GM12878 (cell line): Measurements from ENCODE around the gene IGF1R. TPM values are rescaled to one million over a fixed set of nuclear protein-coding genes. Genes with fewer than 3 reads are reported as not detected.

Experiments
- ATAC-seq: fragments of 200-7000 bp; cut with Tn5 transposase; 3 replicates; pipeline ENCODE4 v1.9.1; 2020; ENCODE audit warnings: mild to moderate bottlenecking, moderate library complexity
- BruUV-seq: library from RNA; stranded (reverse); fragments of 400-500 nt; replicated peaks from 2 replicates; lab custom pipeline; 2021; lab: Mats Ljungman, UMichigan
- CTCF ChIA-PET: fragments of 300-600 bp; sonication (Branson Sonifier 250); formaldehyde crosslinking; extraction: SDS; loops from one replicate; lab custom pipeline; 2021; ENCODE audit warnings: inconsistent platforms; lab: Yijun Ruan, JAX
- POLR2A ChIA-PET: fragments of 350-600 bp; formaldehyde crosslinking; extraction: SDS; loops from one replicate; lab custom pipeline; 2021; ENCODE audit warnings: inconsistent platforms; lab: Charles Lee
- RAD21 ChIA-PET: fragments of 300-600 bp; sonication (Branson Sonifier 250); formaldehyde crosslinking; loops from one replicate; lab custom pipeline; 2023; ENCODE audit warnings: antibody characterized with exemption; ENCODE audit not compliant: unreplicated experiment; lab: Charles Lee
- SMC1A ChIA-PET: fragments of 300-600 bp; sonication (Branson Sonifier 250); formaldehyde crosslinking; loops from one replicate; lab custom pipeline; 2023; ENCODE audit not compliant: unreplicated experiment, uncharacterized antibody; lab: Charles Lee
- DNase-seq: peaks from one replicate; pipeline ENCODE4 v3.0.0-alpha.2; 2011; ENCODE audit warnings: low read depth, low spot score
- FAIRE-seq: peaks from 3 replicates; lab custom pipeline; 2011; peaks lifted over from hg19 to GRCh38; lab: Jason Lieb, UNC
- H2AFZ ChIP-seq: 2 replicates; pipeline ENCODE4 v1.6.0; 2011; ENCODE audit warnings: low read depth, low read length, control low read depth; ENCODE audit not compliant: control insufficient read depth
- H3K27ac ChIP-seq: 2 replicates; pipeline ENCODE4 v1.5.1; 2011; ENCODE audit warnings: control low read depth; ENCODE audit not compliant: control insufficient read depth, insufficient read depth
- H3K27me3 ChIP-seq, 2 experiments: replicated peaks in 1 of 2; 2 replicates each; pipeline versions ENCODE4 v1.6.0 to v1.6.1; 2011; ENCODE audit warnings: low read length in 1 of 2; ENCODE audit not compliant: control insufficient read depth in 2 of 2, insufficient read depth in 2 of 2
- H3K36me3 ChIP-seq, 2 experiments: 2 replicates each; pipeline ENCODE4 v1.5.1; 2011; ENCODE audit warnings: low read length in 1 of 2; ENCODE audit not compliant: control insufficient read depth in 2 of 2, insufficient read depth in 2 of 2
- H3K4me1 ChIP-seq: 2 replicates; pipeline ENCODE4 v1.6.1; 2011; ENCODE audit warnings: mild to moderate bottlenecking, low read length, moderate library complexity, mixed read lengths; ENCODE audit not compliant: control insufficient read depth, insufficient read depth
- H3K4me2 ChIP-seq: 2 replicates; pipeline ENCODE4 v1.6.0; 2011; ENCODE audit warnings: control low read depth; ENCODE audit not compliant: control insufficient read depth, insufficient read depth
- H3K4me3 ChIP-seq: fragments of 200-600 bp; sonication (generic); 2 replicates; pipeline ENCODE4 v1.5.1; 2016
- H3K79me2 ChIP-seq: 2 replicates; pipeline ENCODE4 v1.6.0; 2011; ENCODE audit warnings: low read length; ENCODE audit not compliant: control insufficient read depth, insufficient read depth
- H3K9ac ChIP-seq: 2 replicates; pipeline ENCODE4 v1.8.0; 2011; ENCODE audit warnings: low read length, control low read depth, mixed read lengths; ENCODE audit not compliant: control insufficient read depth, insufficient read depth
- H3K9me3 ChIP-seq: replicated peaks from 3 replicates; pipeline ENCODE4 v1.5.1; 2011; ENCODE audit warnings: mild to moderate bottlenecking, low read length; ENCODE audit not compliant: control insufficient read depth, insufficient read depth
- H4K20me1 ChIP-seq: 2 replicates; pipeline ENCODE4 v1.6.0; 2011; ENCODE audit not compliant: control insufficient read depth, insufficient read depth
- BACH1 ChIP-seq: fragments of 450-650 bp; IDR thresholded peaks from 2 replicates; pipeline ENCODE4 v1.6.1; 2017; ENCODE audit warnings: mild to moderate bottlenecking, borderline replicate concordance
- CBFB ChIP-seq: IDR thresholded peaks from 2 replicates; pipeline ENCODE4 v1.6.1; 2016; ENCODE audit warnings: antibody characterized with exemption, low read depth
- CHD4 ChIP-seq: fragments of 200-600 bp; sonication (generic); IDR thresholded peaks from 2 replicates; pipeline ENCODE4 v1.6.1; 2016; ENCODE audit warnings: mild to moderate bottlenecking
- DPF2 ChIP-seq: fragments of 450-650 bp; IDR thresholded peaks from 2 replicates; pipeline ENCODE4 v1.6.1; 2017; ENCODE audit warnings: mild to moderate bottlenecking
- KAT2A ChIP-seq: conservative IDR thresholded peaks from 2 replicates; pipeline ENCODE4 v1.6.1; 2011; ENCODE audit warnings: low read depth, low read length; ENCODE audit not compliant: control insufficient read depth
- POLR2A ChIP-seq: IDR thresholded peaks from 2 replicates; pipeline ENCODE4 v1.6.1; 2011; ENCODE audit warnings: low read depth, mild to moderate bottlenecking, low read length
- RFX5 ChIP-seq: IDR thresholded peaks from 2 replicates; pipeline ENCODE4 v1.6.1; 2011; ENCODE audit warnings: low read depth, low read length, improper control_type of control experiment
- RUNX3 ChIP-seq: IDR thresholded peaks from 2 replicates; pipeline ENCODE4 v1.6.1; 2012; ENCODE audit warnings: low read length, inconsistent platforms
- SMAD1 ChIP-seq: fragments of 450-650 bp; IDR thresholded peaks from 2 replicates; pipeline ENCODE4 v1.6.1; 2018; ENCODE audit warnings: mild to moderate bottlenecking, low read depth; ENCODE audit not compliant: partially characterized antibody
- SREBF2 ChIP-seq: IDR thresholded peaks from 2 replicates; pipeline ENCODE4 v1.6.1; 2012; ENCODE audit warnings: mild to moderate bottlenecking, low read length
- STAT1 ChIP-seq: fragments of 450-650 bp; conservative IDR thresholded peaks from 2 replicates; pipeline ENCODE4 v1.6.1; 2014; ENCODE audit warnings: antibody characterized with exemption, mild to moderate bottlenecking
- STAT3 ChIP-seq: IDR thresholded peaks from 2 replicates; pipeline ENCODE4 v1.6.1; 2011; ENCODE audit warnings: low read depth, low read length, improper control_type of control experiment
- ZNF207 ChIP-seq: fragments of 450-650 bp; IDR thresholded peaks from 2 replicates; pipeline ENCODE4 v1.6.1; 2014; ENCODE audit warnings: antibody characterized with exemption, mild to moderate bottlenecking, borderline replicate concordance
- ZNF274 ChIP-seq: IDR thresholded peaks from one replicate; pipeline ENCODE4 v1.8.0; 2011; ENCODE audit not compliant: insufficient read length, insufficient read depth
- ZNF622 ChIP-seq: fragments of 450-650 bp; IDR thresholded peaks from 2 replicates; pipeline ENCODE4 v1.6.1; 2017; ENCODE audit warnings: mild to moderate bottlenecking, inconsistent platforms
- WGBS: methylation state at CpG from one replicate; pipeline ENCODE4 v1.1.6; 2016; ENCODE audit warnings: low lambda C conversion rate; ENCODE audit not compliant: insufficient replicate concordance, insufficient coverage; ENCODE audit errors: missing lambda C conversion rate; 5-methylcytosine and 5-hydroxymethylcytosine counted together
- in situ Hi-C: fragments of 300-500 bp; cut with MboI; formaldehyde crosslinking; loops from 9 replicates; pipeline ENCODE4 v1.14.3; 2018; ENCODE audit warnings: mixed read lengths
- intact Hi-C: fragments of 100-400 bp; cut with micrococcal nuclease; formaldehyde crosslinking; loops from one replicate; pipeline ENCODE4 v1.14.2; 2022; ENCODE audit not compliant: unreplicated experiment
- polyA plus RNA-seq, 11 experiments: library from polyadenylated mRNA; depleted of rRNA in 4 of 11; unstranded in 6 of 11; stranded (reverse) in 5 of 11; fragments of >200 nt; fragmentation: Nextera tagmentation in 4 of 11; fragmentation: Illumina TruSeq in 1 of 11; extraction: Ambion mirVana in 4 of 11; extraction: Trizol in 1 of 11; gene quantifications; 1 replicate in 1 of 11; 2 replicates in 10 of 11; pipeline versions ENCODE4 v1.2.1 to v1.2.3, GENCODE V29; 2011 to 2016; ENCODE audit warnings: inconsistent platforms in 2 of 11, missing spikeins in 2 of 11, low read depth in 1 of 11
- total RNA-seq, 4 experiments: library from RNA; depleted of rRNA in 3 of 4; stranded (reverse); fragments of >200 nt in 3 of 4; fragmentation: Illumina TruSeq in 1 of 4; extraction: Trizol in 1 of 4; gene quantifications; 2 replicates each; pipeline versions ENCODE4 v1.2.1 to v1.2.3, GENCODE V29; 2013 to 2021

IGF1R gene
- total and polyA plus RNA-seq, 10 of the 15 experiments (the other 5 are each of a cell fraction or from before 2014, with no cell fraction given): 0.03 to 2.7 (median 0.66) TPM

- BruUV-seq: no TSS peak
- no peaks in the 10 kb centered on the region for H3K79me2 ChIP-seq
Observed at GRCh38 chr15:98692213-98692612, 43.9 kb downstream of the IGF1R start.

GRCh38 chr15:98694161-98694560, 45.8 kb downstream of the IGF1R start:
- Histone ChIP-seq H4K20me1 (no peaks in the 10 kb centered on the region), H2AFZ (no peak overlapping the region), H3K4me3 (no peak overlapping the region), H3K9me3 (no peaks in the 10 kb centered on the region), H3K4me1 (no peaks in the 10 kb centered on the region), H3K27me3 (no peaks in the 10 kb centered on the region), H3K4me2 (no peak overlapping the region), H3K9ac (no peak overlapping the region), H3K36me3 (no peaks in the 10 kb centered on the region), H3K79me2 (no peaks in the 10 kb centered on the region), H3K27ac (no peak overlapping the region)
- DNase-seq (no peak), ATAC-seq (no peak), FAIRE-seq (no peak)
- TF ChIP-seq STAT1 (no peak), CHD4 (no peak), DPF2 (no peak), SREBF2 (no peak), RUNX3 (no peak), ZNF207 (no peak)
- WGBS: 31% methylated on average over 6 of the region's 6 CpGs
- in situ Hi-C loops: no loop called here
- ChIA-PET RAD21 (no interaction called here), CTCF (no interaction called here), SMC1A (no interaction called here), POLR2A (no interaction called here)
- intact Hi-C loops: no loop called here
- no TSS peak for BruUV-seq

More at GRCh38 chr15:98692213-98692612, 43.9 kb downstream of the IGF1R start:
- ChIA-PET CTCF (no interaction called here), SMC1A (no interaction called here)
- in situ Hi-C loops: no loop called here
- no peak overlapping the region for H3K9ac ChIP-seq
- H3K9me3 ChIP-seq: no peaks in the 10 kb centered on the region
- no peak overlapping the region for H3K4me3 ChIP-seq
- no peak overlapping the region for H2AFZ ChIP-seq
- no peak for FAIRE-seq
- TF ChIP-seq CBFB (no peak), ZNF274 (no peak), KAT2A (no peak), POLR2A (no peak), RFX5 (no peak), ZNF622 (no peak), BACH1 (no peak), SMAD1 (no peak), STAT3 (no peak)
- TF ChIP-seq, all 136 proteins: peak for 0
- intact Hi-C loops: no loop called here
- ChIA-PET RAD21 (no interaction called here), POLR2A (no interaction called here)
- Histone ChIP-seq H3K4me1 (no peaks in the 10 kb centered on the region), H4K20me1 (no peaks in the 10 kb centered on the region), H3K36me3 (no peaks in the 10 kb centered on the region), H3K4me2 (no peak overlapping the region), H3K27ac (no peak overlapping the region), H3K27me3 (no peaks in the 10 kb centered on the region)
- no peak for DNase-seq
- ATAC-seq: no peak
- 38% methylated on average over 2 of the region's 2 CpGs for WGBS
